ENCODE measurements around the gene SMURF2. TPM values are rescaled to one million over a fixed set of nuclear protein-coding genes. Genes with fewer than 3 reads are reported as not detected.

Gene SMURF2
- total and polyA plus RNA-seq, 2 of the 4 experiments (the other 2 are of a cell fraction) = 131 to 774 TPM

DNA sequence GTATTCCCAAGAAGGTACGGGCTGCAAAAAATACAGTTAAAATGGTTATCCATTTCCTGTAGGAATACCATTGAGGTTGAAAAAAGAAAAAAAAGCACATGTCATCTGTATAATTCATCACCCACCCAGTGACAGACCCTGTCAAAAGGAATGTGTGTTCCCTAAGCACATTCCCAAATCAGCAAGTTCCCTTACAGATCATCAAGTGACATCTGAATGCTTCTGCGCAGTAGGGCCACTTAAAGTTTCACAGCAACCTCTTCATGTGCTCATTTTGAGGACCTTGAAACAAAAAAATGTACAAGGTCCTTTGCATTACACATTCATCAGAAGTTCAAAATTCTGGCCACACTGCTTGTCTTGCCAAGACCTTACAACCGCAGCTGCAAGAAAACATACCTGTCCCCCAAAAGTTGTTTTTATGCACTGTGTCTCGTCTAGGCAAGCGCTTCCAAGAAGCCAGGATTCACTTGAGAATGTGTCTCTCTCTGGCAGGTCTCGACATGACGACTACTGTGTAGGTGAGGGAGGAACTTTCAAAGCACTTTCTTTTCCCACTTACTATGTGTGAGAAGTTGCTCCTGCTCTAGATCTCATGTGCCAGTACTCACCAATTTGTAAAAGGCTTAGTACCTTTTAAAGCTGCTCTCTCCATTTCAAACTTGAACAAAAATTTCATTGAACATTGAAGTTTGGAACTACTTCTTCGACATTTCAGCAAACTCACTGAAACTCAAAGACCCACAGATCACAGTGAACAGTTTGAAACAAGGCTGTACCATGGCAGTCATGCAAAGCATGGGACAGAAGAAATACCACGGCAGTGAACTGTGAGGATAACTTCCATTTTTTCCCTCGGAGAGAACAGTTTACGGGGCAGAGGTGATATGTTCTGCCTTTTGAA is 161.0 kb downstream of the SMURF2 start:
- Histone ChIP-seq H2AK5ac (ENCODE audit: low read depth, low read length) (no peak overlapping the region), H4K5ac (ENCODE audit: low read depth, low read length) (no peak overlapping the region), H3K9ac (ENCODE audit: low read depth, low read length) (no peak overlapping the region), H2BK20ac (ENCODE audit: low read depth, low read length) (no peak overlapping the region), H3K27ac (ENCODE audit: insufficient read depth, low read length) (no peak overlapping the region), H4K8ac (ENCODE audit: low read depth in 2 of 2, low read length in 2 of 2) (no peak overlapping the region), H2AK9ac (replicated peaks; ENCODE audit: low read depth, low read length, poor library complexity) (no peak overlapping the region), H3K27me3 (ENCODE audit: control insufficient read depth, insufficient read depth, low read length) (no peaks in the 10 kb centered on the region), H3K4me1 (ENCODE audit: control insufficient read depth, insufficient read depth, low read length) (peaks cover 2% of the 10 kb centered on the region; the same call in 1 of the 2 replicates), H3K36me3 (ENCODE audit: control insufficient read depth, insufficient read depth, low read length) (peaks cover 52% of the 10 kb centered on the region), H2AFZ (replicated peaks; ENCODE audit: low read length, poor library complexity) (no peak overlapping the region), H2BK5ac (ENCODE audit: low read depth, low read length, poor library complexity, severe bottlenecking) (no peak overlapping the region), H3K4me3 (ENCODE audit: insufficient read depth, low read depth, low read length) (no peak overlapping the region), H2BK15ac (ENCODE audit: low read depth, low read length) (no peak overlapping the region), H3K79me1 (ENCODE audit: low read depth in 1 of 2, low read length in 2 of 2) (peaks cover 25 to 56% of the 10 kb centered on the region in 2 experiments), H4K20me1 (ENCODE audit: insufficient read depth, low read length) (peaks cover 84% of the 10 kb centered on the region), H3K4ac (ENCODE audit: low read depth, low read length) (no peak overlapping the region), H3K23ac (ENCODE audit: low read depth, low read length) (no peak overlapping the region), H3K56ac (ENCODE audit: extremely low read depth, insufficient read depth, low read length) (no peak overlapping the region), H3K9me3 (ENCODE audit: control insufficient read depth, insufficient read depth, low read length) (no peaks in the 10 kb centered on the region), H2BK120ac (ENCODE audit: low read depth, low read length) (no peak overlapping the region), H3K9me1 (ENCODE audit: insufficient read depth, low read length) (peaks cover 3% of the 10 kb centered on the region; the same call in 1 of the 2 replicates), H4K91ac (ENCODE audit: insufficient read depth, low read depth, low read length) (no peak overlapping the region), H3K4me2 (ENCODE audit: low read depth, low read length) (no peak overlapping the region), H3K18ac (ENCODE audit: low read depth, low read length) (no peak overlapping the region), H3K14ac (replicated peaks; ENCODE audit: low read depth, low read length) (no peak overlapping the region)
- dilution Hi-C loops (cut with HindIII; ENCODE audit: low sequenced_read_pairs, unreplicated experiment) (no loop called here), intact Hi-C loops (cut with micrococcal nuclease) (no loop called here), in situ Hi-C loops (cut with MboI; ENCODE audit: low sequenced_read_pairs) (no loop called here)
- DNase-seq (no peak), ATAC-seq (ENCODE audit: low read depth) (no peak)
- ChIA-PET POLR2A (ENCODE audit: unreplicated experiment) (no interaction called here), CTCF (no interaction called here)
- WGBS, 2 experiments (ENCODE audit: extremely low coverage in 2 of 2, insufficient read length in 1 of 2) = 90% methylated on average over 2 of the region's 11 CpGs; no CpG with 5 or more reads in 1 of the 2 experiments
- TF ChIP-seq, protein P1, sequence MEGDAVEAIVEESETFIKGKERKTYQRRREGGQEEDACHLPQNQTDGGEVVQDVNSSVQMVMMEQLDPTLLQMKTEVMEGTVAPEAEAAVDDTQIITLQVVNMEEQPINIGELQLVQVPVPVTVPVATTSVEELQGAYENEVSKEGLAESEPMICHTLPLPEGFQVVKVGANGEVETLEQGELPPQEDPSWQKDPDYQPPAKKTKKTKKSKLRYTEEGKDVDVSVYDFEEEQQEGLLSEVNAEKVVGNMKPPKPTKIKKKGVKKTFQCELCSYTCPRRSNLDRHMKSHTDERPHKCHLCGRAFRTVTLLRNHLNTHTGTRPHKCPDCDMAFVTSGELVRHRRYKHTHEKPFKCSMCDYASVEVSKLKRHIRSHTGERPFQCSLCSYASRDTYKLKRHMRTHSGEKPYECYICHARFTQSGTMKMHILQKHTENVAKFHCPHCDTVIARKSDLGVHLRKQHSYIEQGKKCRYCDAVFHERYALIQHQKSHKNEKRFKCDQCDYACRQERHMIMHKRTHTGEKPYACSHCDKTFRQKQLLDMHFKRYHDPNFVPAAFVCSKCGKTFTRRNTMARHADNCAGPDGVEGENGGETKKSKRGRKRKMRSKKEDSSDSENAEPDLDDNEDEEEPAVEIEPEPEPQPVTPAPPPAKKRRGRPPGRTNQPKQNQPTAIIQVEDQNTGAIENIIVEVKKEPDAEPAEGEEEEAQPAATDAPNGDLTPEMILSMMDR (conservative IDR thresholded peaks at IDR 0.05; ENCODE audit: low read depth, low read length) = no peak
- TF ChIP-seq NFE2L2 (IDR thresholded peaks at IDR 0.05; ENCODE audit: low read depth, low read length) (no peak), MXI1 (IDR thresholded peaks at IDR 0.05; ENCODE audit: borderline replicate concordance, low read depth, low read length) (no peak), RAD21 (IDR thresholded peaks at IDR 0.05; ENCODE audit: low read length) (no peak), FOS (IDR thresholded peaks at IDR 0.05; ENCODE audit: low read depth, low read length) (no peak), MAZ (IDR thresholded peaks at IDR 0.05; ENCODE audit: borderline replicate concordance, low read depth, low read length) (no peak), BHLHE40 (IDR thresholded peaks at IDR 0.05; ENCODE audit: low read depth, low read length) (no peak), POLR2A (IDR thresholded peaks at IDR 0.05; ENCODE audit: low read depth, low read length) (no peak), CHD1 (IDR thresholded peaks at IDR 0.05; ENCODE audit: low read depth, low read length) (no peak)
- TF ChIP-seq, protein P2, sequence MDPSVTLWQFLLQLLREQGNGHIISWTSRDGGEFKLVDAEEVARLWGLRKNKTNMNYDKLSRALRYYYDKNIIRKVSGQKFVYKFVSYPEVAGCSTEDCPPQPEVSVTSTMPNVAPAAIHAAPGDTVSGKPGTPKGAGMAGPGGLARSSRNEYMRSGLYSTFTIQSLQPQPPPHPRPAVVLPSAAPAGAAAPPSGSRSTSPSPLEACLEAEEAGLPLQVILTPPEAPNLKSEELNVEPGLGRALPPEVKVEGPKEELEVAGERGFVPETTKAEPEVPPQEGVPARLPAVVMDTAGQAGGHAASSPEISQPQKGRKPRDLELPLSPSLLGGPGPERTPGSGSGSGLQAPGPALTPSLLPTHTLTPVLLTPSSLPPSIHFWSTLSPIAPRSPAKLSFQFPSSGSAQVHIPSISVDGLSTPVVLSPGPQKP (IDR thresholded peaks at IDR 0.05; ENCODE audit: borderline replicate concordance, low read depth, low read length) = no peak
- no TSS peak for BruUV-seq (replicated peaks)

Data from IMR-90 (cell line).